ENCODE measurements around the gene USP17L28. TPM values are rescaled to one million over a fixed set of nuclear protein-coding genes. Genes with fewer than 3 reads are reported as not detected.
A peak's percentile ranks its signal among the peaks of the same experiment; 100 is the strongest.
"Not testable (repeated sequence)": the region's sequence is repeated elsewhere in the genome, so short reads cannot be mapped to it uniquely, and the experiment has no call there.

The USP17L28 gene
- total RNA-seq, 6 experiments from 2014 or later: not detected

DNA sequence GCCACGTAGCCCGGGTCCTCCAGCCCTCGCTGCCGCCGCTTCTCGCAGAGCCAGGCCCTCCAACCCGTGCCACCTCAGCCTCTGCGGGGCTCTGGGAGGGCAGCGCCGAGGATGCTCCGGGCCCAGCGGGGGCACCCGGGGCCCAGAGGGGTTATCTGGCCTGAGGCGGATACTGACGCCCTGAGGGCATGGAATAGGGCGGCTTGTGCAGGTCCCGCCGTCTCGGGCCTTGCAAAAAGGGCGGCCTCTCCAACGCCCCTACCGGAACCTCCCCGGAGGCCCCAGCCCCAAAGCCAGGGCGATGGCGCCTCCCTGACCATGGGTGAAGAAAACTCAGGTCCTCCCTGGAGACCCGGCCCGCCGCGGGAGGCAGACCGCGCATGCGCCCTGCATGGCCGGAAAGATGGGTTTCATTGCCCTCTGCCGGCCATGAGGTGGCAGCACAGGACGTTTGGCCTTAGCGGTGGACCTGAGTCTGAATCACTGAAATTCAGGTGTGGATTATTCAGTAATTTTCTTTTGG, 32.4 kb downstream of the USP17L28 start:
- DNase-seq: peak; percentile 22
- H3K9me3 Mint-ChIP-seq: peaks cover 29% of the 10 kb centered on the region
- not testable (repeated sequence) for H3K4me1 Mint-ChIP-seq (ENCODE audit: low read depth); H3K4me3 Mint-ChIP-seq; H3K36me3 Mint-ChIP-seq (ENCODE audit: low read depth); H3K27me3 Mint-ChIP-seq (ENCODE audit: insufficient read depth); H3K27ac Mint-ChIP-seq
- TF ChIP-seq, protein P1, sequence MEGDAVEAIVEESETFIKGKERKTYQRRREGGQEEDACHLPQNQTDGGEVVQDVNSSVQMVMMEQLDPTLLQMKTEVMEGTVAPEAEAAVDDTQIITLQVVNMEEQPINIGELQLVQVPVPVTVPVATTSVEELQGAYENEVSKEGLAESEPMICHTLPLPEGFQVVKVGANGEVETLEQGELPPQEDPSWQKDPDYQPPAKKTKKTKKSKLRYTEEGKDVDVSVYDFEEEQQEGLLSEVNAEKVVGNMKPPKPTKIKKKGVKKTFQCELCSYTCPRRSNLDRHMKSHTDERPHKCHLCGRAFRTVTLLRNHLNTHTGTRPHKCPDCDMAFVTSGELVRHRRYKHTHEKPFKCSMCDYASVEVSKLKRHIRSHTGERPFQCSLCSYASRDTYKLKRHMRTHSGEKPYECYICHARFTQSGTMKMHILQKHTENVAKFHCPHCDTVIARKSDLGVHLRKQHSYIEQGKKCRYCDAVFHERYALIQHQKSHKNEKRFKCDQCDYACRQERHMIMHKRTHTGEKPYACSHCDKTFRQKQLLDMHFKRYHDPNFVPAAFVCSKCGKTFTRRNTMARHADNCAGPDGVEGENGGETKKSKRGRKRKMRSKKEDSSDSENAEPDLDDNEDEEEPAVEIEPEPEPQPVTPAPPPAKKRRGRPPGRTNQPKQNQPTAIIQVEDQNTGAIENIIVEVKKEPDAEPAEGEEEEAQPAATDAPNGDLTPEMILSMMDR (IDR thresholded peaks at IDR 0.05): peak; percentile 73

DNA sequence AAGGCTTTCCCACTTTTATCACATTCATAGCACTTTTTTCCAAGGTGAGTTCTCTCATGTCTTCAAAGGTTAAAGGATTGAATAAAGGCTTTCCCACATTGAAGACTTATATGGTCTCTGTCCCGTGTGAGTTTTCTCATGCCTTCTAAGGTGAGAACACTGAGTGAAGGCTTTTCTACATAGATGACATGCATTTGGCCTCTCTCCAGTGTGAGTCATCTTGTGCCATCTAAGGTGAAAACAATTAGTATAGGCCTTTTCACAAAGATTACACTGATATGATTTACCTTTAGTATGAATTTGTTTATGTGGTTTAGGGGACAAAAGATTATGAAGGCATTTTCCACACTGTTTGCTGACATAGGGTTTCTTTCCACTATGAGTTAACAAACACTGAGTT, 35.4 kb downstream of the USP17L28 start:
- no peak overlapping the region for H3K27ac Mint-ChIP-seq
- TF ChIP-seq, protein P1 (IDR thresholded peaks at IDR 0.05): no peak
- no peak for DNase-seq
- no peaks in the 10 kb centered on the region for H3K27me3 Mint-ChIP-seq (ENCODE audit: insufficient read depth)
- peaks cover 16% of the 10 kb centered on the region for H3K9me3 Mint-ChIP-seq
- no peaks in the 10 kb centered on the region for H3K36me3 Mint-ChIP-seq (ENCODE audit: low read depth)
- H3K4me1 Mint-ChIP-seq (ENCODE audit: low read depth): no peaks in the 10 kb centered on the region
- no peak overlapping the region for H3K4me3 Mint-ChIP-seq

DNA sequence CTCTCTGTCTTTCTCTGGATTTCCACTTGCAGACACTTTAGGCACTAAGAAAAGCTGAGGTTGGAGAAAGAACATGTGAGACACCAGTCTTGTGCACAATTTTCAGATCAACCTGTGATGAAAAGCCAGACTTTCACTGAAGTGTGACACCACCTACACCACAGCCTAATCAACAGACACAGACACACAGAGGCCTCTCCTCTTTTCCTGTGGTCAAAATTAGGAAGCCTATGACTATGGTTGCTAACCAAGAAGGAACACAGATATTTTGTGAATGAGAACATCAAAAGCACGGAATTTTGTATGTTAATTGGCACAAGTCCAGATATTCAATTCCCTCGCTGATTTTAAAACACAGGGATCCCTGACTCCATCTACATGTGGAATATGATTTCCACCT, 40.3 kb downstream of the USP17L28 start:
- H3K4me1 Mint-ChIP-seq (ENCODE audit: low read depth); H3K27me3 Mint-ChIP-seq (ENCODE audit: insufficient read depth); H3K36me3 Mint-ChIP-seq (ENCODE audit: low read depth); DNase-seq; H3K27ac Mint-ChIP-seq; H3K4me3 Mint-ChIP-seq: not testable (repeated sequence)
- peaks cover 16% of the 10 kb centered on the region; the same call in 1 of the 2 replicates for H3K9me3 Mint-ChIP-seq

Other genes with a start within 250 kb of the USP17L28 start
- not detected for gene FAM90A26, start 178.5 kb upstream of the USP17L28 start, total RNA-seq (2021; fragmentation: NEBNext Ultra II Directional; extraction: Animal tissue kit (Norgen Biotek cat#: 25700))
- not detected for gene USP17L10, start 138.2 kb upstream of the USP17L28 start, total RNA-seq (2021; fragmentation: NEBNext Ultra II Directional; extraction: Animal tissue kit (Norgen Biotek cat#: 25700))
- gene USP17L11, start 133.5 kb upstream of the USP17L28 start, total RNA-seq (2021; fragmentation: NEBNext Ultra II Directional; extraction: Animal tissue kit (Norgen Biotek cat#: 25700)): under 1 TPM in 1 of 6 experiments, not detected in 5; 0.11 TPM
- not detected for gene USP17L12, start 128.7 kb upstream of the USP17L28 start, total RNA-seq (2021; fragmentation: NEBNext Ultra II Directional; extraction: Animal tissue kit (Norgen Biotek cat#: 25700))
- not detected for gene USP17L13, start 124.0 kb upstream of the USP17L28 start, total RNA-seq (2021; fragmentation: NEBNext Ultra II Directional; extraction: Animal tissue kit (Norgen Biotek cat#: 25700))
- not detected for gene USP17L15, start 114.5 kb upstream of the USP17L28 start, total RNA-seq (2021; fragmentation: NEBNext Ultra II Directional; extraction: Animal tissue kit (Norgen Biotek cat#: 25700))
- gene USP17L17, start 105.0 kb upstream of the USP17L28 start, total RNA-seq (2021; fragmentation: NEBNext Ultra II Directional; extraction: Animal tissue kit (Norgen Biotek cat#: 25700)): not detected
- not detected for gene USP17L18, start 100.3 kb upstream of the USP17L28 start, total RNA-seq (2021; fragmentation: NEBNext Ultra II Directional; extraction: Animal tissue kit (Norgen Biotek cat#: 25700))
- not detected for gene USP17L19, start 95.5 kb upstream of the USP17L28 start, total RNA-seq (2021; fragmentation: NEBNext Ultra II Directional; extraction: Animal tissue kit (Norgen Biotek cat#: 25700))
- not detected for gene USP17L20, start 90.8 kb upstream of the USP17L28 start, total RNA-seq (2021; fragmentation: NEBNext Ultra II Directional; extraction: Animal tissue kit (Norgen Biotek cat#: 25700))
- not detected for gene USP17L21, start 86.0 kb upstream of the USP17L28 start, total RNA-seq (2021; fragmentation: NEBNext Ultra II Directional; extraction: Animal tissue kit (Norgen Biotek cat#: 25700))
- not detected for gene USP17L22, start 81.3 kb upstream of the USP17L28 start, total RNA-seq (2021; fragmentation: NEBNext Ultra II Directional; extraction: Animal tissue kit (Norgen Biotek cat#: 25700))
- not detected for gene USP17L24, start 23.7 kb upstream of the USP17L28 start, total RNA-seq (2021; fragmentation: NEBNext Ultra II Directional; extraction: Animal tissue kit (Norgen Biotek cat#: 25700))
- not detected for gene USP17L25, start 19.0 kb upstream of the USP17L28 start, total RNA-seq (2021; fragmentation: NEBNext Ultra II Directional; extraction: Animal tissue kit (Norgen Biotek cat#: 25700))
- gene USP17L26, start 14.2 kb upstream of the USP17L28 start, total RNA-seq (2021; fragmentation: NEBNext Ultra II Directional; extraction: Animal tissue kit (Norgen Biotek cat#: 25700)): not detected
- gene USP17L5, start 9.5 kb upstream of the USP17L28 start, total RNA-seq (2021; fragmentation: NEBNext Ultra II Directional; extraction: Animal tissue kit (Norgen Biotek cat#: 25700)): not detected
- gene USP17L27, start 4.7 kb upstream of the USP17L28 start, total RNA-seq (2021; fragmentation: NEBNext Ultra II Directional; extraction: Animal tissue kit (Norgen Biotek cat#: 25700)): not detected
- gene USP17L29, start 4.7 kb downstream of the USP17L28 start, total RNA-seq (2021; fragmentation: NEBNext Ultra II Directional; extraction: Animal tissue kit (Norgen Biotek cat#: 25700)): not detected
- gene USP17L30, start 14.2 kb downstream of the USP17L28 start, total RNA-seq (2021; fragmentation: NEBNext Ultra II Directional; extraction: Animal tissue kit (Norgen Biotek cat#: 25700)): not detected
- not detected for gene DEFB131A, start 95.5 kb downstream of the USP17L28 start, total RNA-seq (2021; fragmentation: NEBNext Ultra II Directional; extraction: Animal tissue kit (Norgen Biotek cat#: 25700))

Data from HFFc6 (cell line).